SU-DHL-6 (cell line): ENCODE results near the gene PTTG1.

Experiments
- H2AFZ ChIP-seq: fragments of 200-600 bp; sonication (generic); 2 replicates; pipeline ENCODE4 v1.6.1; 2014; ENCODE audit warnings: low read depth, mild to moderate bottlenecking, moderate library complexity, mixed read lengths, antibody characterized with exemption, low read length; ENCODE audit not compliant: severe bottlenecking
- H3F3A ChIP-seq: fragments of 200-600 bp; shearing (Covaris generic); 2 replicates; pipeline ENCODE4 v1.6.0; 2016; ENCODE audit warnings: antibody characterized with exemption, mild to moderate bottlenecking; ENCODE audit not compliant: insufficient read depth
- H3K27ac ChIP-seq: fragments of 200-600 bp; sonication (generic); 2 replicates; pipeline ENCODE4 v1.5.1; 2016; ENCODE audit warnings: low read depth, mild to moderate bottlenecking, low read length, moderate library complexity, mixed read lengths
- H3K27me3 ChIP-seq: fragments of 200-600 bp; sonication (generic), shearing (Covaris generic); 2 replicates; pipeline ENCODE4 v1.6.0; 2014; ENCODE audit warnings: mild to moderate bottlenecking, low read length
- H3K36me3 ChIP-seq: fragments of 200-600 bp; sonication (generic); 2 replicates; pipeline ENCODE4 v1.6.1; 2014; ENCODE audit warnings: mild to moderate bottlenecking, low read length, mixed read lengths
- H3K4me2 ChIP-seq: fragments of 300-600, 200-600 bp; shearing (Covaris generic), sonication (generic); 2 replicates; pipeline ENCODE4 v1.6.0; 2014; ENCODE audit warnings: low read length, low read depth, mild to moderate bottlenecking; ENCODE audit not compliant: poor library complexity, severe bottlenecking
- H3K4me3 ChIP-seq: fragments of 200-600 bp; sonication (generic); 2 replicates; pipeline ENCODE4 v1.5.1; 2014; ENCODE audit warnings: antibody characterized with exemption, low read length, mild to moderate bottlenecking, mixed read lengths; ENCODE audit not compliant: insufficient read depth, poor library complexity, severe bottlenecking
- H3K79me2 ChIP-seq: fragments of 200-600 bp; sonication (generic); 2 replicates; pipeline ENCODE4 v1.6.1; 2014; ENCODE audit warnings: mild to moderate bottlenecking, low read length, moderate library complexity; ENCODE audit not compliant: insufficient read depth
- H3K9ac ChIP-seq: fragments of 200-600 bp; sonication (generic); 2 replicates; pipeline ENCODE4 v1.7.0; 2014; ENCODE audit warnings: mild to moderate bottlenecking, low read length
- H3K9me2 ChIP-seq: fragments of 200-600 bp; sonication (generic); replicated peaks from 2 replicates; pipeline ENCODE4 v1.6.1; 2014; ENCODE audit warnings: low read length; ENCODE audit not compliant: insufficient read depth
- H3K9me3 ChIP-seq: fragments of 200-600 bp; sonication (generic); 2 replicates; pipeline ENCODE4 v1.6.1; 2014; ENCODE audit warnings: low read length, mixed read lengths; ENCODE audit not compliant: insufficient read depth
- H4K20me1 ChIP-seq: fragments of 200-600 bp; sonication (generic); 2 replicates; pipeline ENCODE4 v1.6.1; 2014; ENCODE audit warnings: low read depth, mild to moderate bottlenecking, antibody characterized with exemption, low read length, moderate library complexity, mixed read lengths
- EZH2phosphoT487 ChIP-seq: fragments of 200-600 bp; sonication (generic), shearing (Covaris generic); conservative IDR thresholded peaks from 2 replicates; pipeline ENCODE4 v1.6.1; 2018; ENCODE audit warnings: mild to moderate bottlenecking, antibody characterized with exemption, low read length, moderate library complexity, mixed read lengths
- TF ChIP-seq, protein P1 (sequence below): fragments of 200-600 bp; sonication (generic); IDR thresholded peaks from one replicate; pipeline ENCODE4 v1.5.1; 2017; ENCODE audit warnings: antibody characterized with exemption, mild to moderate bottlenecking, low read length, moderate library complexity; ENCODE audit not compliant: insufficient read depth, poor library complexity, severe bottlenecking

PTTG1 gene

DNA sequence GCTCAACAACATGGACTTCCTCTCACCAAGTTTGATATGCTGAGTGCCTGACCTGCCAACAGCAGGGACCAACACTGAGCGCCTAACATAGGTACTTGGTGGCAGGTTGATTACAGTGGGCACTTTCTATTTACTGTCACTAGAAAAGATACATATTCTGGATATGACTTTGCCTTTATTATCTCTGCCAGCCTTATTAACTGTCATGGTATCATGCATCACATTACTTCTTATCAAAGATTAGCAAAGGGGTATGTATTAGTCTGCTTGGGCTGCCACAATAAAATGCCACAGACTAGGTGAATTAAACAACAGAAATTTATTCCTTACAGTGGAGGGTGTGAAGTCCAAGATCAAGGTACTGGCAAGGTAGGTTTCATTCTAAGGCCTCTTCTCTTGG is 37.0 kb upstream of the PTTG1 start:
- no peaks in the 10 kb centered on the region for H3K9me2 ChIP-seq
- no peaks in the 10 kb centered on the region for H3F3A ChIP-seq
- TF ChIP-seq, protein P1, sequence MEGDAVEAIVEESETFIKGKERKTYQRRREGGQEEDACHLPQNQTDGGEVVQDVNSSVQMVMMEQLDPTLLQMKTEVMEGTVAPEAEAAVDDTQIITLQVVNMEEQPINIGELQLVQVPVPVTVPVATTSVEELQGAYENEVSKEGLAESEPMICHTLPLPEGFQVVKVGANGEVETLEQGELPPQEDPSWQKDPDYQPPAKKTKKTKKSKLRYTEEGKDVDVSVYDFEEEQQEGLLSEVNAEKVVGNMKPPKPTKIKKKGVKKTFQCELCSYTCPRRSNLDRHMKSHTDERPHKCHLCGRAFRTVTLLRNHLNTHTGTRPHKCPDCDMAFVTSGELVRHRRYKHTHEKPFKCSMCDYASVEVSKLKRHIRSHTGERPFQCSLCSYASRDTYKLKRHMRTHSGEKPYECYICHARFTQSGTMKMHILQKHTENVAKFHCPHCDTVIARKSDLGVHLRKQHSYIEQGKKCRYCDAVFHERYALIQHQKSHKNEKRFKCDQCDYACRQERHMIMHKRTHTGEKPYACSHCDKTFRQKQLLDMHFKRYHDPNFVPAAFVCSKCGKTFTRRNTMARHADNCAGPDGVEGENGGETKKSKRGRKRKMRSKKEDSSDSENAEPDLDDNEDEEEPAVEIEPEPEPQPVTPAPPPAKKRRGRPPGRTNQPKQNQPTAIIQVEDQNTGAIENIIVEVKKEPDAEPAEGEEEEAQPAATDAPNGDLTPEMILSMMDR: no peak
- no peak for TF ChIP-seq EZH2phosphoT487
- H3K4me3 ChIP-seq: no peak overlapping the region
- no peak overlapping the region for H3K27ac ChIP-seq
- no peaks in the 10 kb centered on the region for H3K36me3 ChIP-seq
- no peak overlapping the region for H3K4me2 ChIP-seq
- no peaks in the 10 kb centered on the region for H4K20me1 ChIP-seq
- no peaks in the 10 kb centered on the region for H3K27me3 ChIP-seq
- H3K9me3 ChIP-seq: peaks cover 9% of the 10 kb centered on the region; the same call in 1 of the 2 replicates
- no peaks in the 10 kb centered on the region for H3K79me2 ChIP-seq
- H3K9ac ChIP-seq: no peak overlapping the region
- no peak overlapping the region for H2AFZ ChIP-seq

DNA sequence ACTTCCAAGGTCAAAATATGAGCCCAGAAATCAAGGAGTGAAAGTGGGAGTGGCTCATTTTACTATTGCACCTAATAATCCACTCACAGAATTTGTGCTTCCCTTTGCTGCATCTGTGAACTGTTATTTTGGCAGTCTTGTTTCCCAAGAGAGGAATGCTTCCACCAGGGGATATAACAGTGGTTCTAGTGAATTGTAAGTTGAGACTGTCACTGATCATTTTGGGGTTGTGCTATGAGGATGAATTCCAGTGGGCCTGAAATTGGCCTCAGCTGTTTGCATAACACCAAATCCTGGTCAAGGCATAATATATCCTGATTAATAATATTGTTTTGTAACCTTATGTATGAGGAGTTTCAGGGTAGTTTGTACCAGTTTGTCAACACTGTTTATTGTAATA is 36.2 kb upstream of the PTTG1 start:
- Histone ChIP-seq H3K4me2 (no peak overlapping the region), H3K9ac (no peak overlapping the region), H3K36me3 (no peaks in the 10 kb centered on the region), H2AFZ (no peak overlapping the region), H3K79me2 (no peaks in the 10 kb centered on the region), H3K27ac (no peak overlapping the region), H3K9me2 (no peaks in the 10 kb centered on the region), H3K27me3 (no peaks in the 10 kb centered on the region), H3K9me3 (peaks cover 9% of the 10 kb centered on the region; the same call in 1 of the 2 replicates), H3K4me3 (no peak overlapping the region), H3F3A (no peaks in the 10 kb centered on the region), H4K20me1 (no peaks in the 10 kb centered on the region)
- TF ChIP-seq, protein P1: no peak
- no peak for TF ChIP-seq EZH2phosphoT487

DNA sequence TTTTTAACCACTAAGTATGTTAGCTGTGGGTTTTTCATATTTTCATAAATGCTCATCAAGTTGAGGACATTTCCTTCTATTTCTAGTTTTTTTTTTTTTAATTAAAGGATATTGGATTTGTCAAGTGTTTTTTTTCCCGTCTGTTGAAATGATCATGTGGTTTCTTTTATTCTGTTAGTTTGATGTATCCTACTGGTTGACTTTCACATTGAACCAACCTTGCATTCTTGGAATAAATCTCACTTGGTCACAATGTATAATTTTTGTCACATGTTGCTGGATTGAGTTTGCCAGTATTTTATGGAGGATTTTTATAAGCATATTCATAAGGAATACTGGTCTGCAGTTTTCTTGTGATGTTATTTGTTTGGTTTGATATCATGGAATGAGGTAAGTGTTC is 34.2 kb upstream of the PTTG1 start:
- H3K79me2 ChIP-seq: no peaks in the 10 kb centered on the region
- no peak overlapping the region for H3K4me3 ChIP-seq
- no peak overlapping the region for H3K27ac ChIP-seq
- no peaks in the 10 kb centered on the region for H3K9me2 ChIP-seq
- H3K36me3 ChIP-seq: no peaks in the 10 kb centered on the region
- H3K4me2 ChIP-seq: no peak overlapping the region
- no peaks in the 10 kb centered on the region for H3K27me3 ChIP-seq
- no peaks in the 10 kb centered on the region for H3F3A ChIP-seq
- peaks cover 9% of the 10 kb centered on the region; the same call in 1 of the 2 replicates for H3K9me3 ChIP-seq
- no peak overlapping the region for H2AFZ ChIP-seq
- TF ChIP-seq EZH2phosphoT487: no peak
- TF ChIP-seq, protein P1: no peak
- H4K20me1 ChIP-seq: no peaks in the 10 kb centered on the region
- H3K9ac ChIP-seq: no peak overlapping the region
